NCI-H524 treated with DMSO at 0.1 percent for 48 hours (cell line): ENCODE data around the gene KCP.

ENCODE experiments used
- DNase-seq: peaks from one replicate; lab custom pipeline; 2025; lab: John Stamatoyannopoulos, UW

Gene KCP

DNA sequence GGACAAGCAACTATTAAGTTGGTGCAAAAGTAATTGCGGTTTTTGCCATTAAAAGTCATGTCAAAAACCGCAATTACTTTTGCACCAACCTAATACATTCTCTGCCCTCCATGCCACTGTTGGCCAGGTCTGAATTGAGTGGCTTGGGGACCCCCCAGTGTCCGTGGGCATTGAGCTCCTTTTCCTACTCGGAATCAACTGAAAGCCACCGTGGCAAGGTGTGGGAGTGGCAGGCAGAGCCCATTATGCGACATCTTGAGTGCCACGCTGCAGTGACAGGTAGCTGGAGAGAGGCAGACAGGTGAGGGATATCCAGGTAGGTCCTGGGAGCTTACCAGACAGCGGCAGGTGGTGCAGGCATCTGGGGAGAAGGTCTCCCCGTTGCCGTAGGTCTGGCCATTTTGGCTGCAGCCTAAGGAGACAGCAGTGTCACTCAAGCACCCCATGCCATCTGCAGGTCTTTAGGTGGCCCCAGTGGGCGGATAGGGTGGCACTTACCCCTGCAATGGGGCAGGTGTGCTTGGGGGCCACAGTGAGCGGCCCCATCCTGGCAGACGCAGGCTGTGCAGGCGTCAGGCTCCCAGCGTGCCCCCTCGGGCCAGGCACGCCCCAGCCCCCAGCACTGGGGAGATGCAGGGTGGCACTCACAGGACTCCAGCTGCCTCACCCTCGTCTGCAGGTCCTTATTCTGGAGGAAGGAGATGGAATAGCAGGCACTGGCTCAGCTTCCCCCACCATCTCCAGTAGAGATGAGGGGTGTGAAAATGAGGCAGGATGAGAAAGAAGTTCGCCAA, 3.5 kb downstream of the KCP start:
- DNase-seq: no peak

GRCh38 chr7:128906001-128906765, 4.3 kb downstream of the KCP start:
- DNase-seq: no peak

DNA sequence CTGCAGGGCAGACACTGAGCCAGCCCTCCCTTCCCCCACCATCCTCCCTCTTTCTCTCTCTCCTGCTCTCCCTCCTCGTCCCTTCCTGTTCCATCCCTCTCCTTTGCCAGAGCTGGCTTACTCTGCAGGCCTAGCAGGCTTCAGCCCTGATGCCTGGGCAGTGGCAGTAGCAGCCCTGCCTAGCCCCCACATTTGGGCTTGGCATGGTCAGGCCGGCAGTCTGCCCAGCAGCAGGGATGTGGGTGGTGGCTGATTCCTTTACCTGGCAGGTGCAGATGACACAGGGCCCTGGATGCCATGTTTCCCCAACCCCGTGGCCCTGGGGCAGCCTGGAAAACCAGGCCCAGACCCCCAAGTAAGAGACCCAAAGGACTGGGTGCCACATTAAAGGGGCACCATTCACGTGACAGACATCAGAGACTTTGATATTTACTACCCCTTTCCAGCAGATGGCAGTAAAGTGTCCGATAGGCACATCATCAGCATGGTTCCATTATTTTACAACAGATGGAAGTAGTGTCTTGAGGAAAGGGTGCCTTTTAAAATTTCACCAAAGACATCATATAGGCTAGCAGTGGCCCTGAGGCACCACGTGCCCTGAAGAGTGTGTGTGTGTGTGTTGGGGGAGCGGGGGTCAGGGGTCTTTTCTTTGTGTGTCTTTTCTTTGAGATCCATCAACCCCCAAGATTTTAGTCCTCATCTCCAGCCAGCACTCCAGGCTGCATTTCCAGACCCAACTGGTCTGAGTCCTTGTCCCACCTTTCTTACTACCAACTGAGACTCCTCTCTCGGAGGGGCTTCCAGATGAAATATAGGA, 5.9 kb downstream of the KCP start:
- DNase-seq: no peak

DNA sequence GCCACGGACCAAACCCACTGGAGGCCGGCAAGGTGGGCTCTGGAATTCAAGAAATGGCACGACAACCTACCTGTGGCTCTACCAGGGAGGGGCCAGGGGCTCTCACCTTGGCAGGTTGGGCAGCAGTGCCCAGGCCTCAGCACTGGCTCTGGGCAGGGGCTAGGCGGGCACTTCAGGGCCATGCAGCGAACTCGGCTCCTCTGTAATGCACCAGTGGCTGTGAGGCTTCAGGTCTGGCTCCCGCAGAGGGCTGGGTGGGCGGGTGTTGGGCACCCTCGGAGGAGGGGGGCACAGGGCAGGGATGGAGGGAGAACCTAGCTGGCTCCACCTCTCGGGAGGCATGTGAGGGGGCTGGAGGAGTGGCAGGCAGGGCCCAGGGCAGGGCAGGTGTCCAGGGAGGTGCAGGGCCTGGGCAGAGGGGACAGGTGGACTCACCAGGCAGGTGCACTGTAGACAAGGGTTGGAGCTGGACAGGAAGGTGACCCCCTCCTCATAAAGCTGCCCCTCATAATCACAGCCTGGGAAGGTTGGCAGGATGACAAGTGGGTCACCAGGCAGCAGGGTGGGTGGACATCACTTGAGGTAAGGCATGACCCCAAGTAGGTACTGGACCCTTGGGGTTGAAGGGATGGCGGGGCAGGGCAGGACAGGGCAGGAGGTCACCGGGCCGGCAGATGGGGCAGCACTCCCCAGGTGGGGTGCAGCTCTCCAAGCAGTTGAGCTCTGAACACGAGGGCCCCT, 6.7 kb downstream of the KCP start:
- DNase-seq: no peak

GRCh38 chr7:128902761-128903585, 7.5 kb downstream of the KCP start:
- no peak for DNase-seq

DNA sequence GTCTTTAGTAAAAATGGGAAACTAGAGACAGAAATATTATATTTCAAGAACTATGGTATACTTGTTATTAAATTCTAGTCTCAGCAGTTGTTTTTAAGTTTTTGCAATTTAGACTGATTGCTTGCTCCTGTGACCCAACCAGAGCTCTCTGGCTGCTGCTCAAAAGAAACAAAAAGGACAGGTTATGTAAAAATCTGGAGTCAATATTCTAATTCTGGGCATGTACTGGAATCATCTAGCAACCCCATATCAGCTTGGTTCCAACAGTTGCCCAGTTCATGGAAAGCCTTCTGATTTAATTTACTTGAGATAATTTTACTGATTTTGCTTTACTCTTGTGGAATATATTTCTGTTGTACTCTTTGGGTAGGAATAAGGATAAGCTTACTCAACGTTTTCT, 10.3 kb downstream of the KCP start:
- DNase-seq: no peak

DNA sequence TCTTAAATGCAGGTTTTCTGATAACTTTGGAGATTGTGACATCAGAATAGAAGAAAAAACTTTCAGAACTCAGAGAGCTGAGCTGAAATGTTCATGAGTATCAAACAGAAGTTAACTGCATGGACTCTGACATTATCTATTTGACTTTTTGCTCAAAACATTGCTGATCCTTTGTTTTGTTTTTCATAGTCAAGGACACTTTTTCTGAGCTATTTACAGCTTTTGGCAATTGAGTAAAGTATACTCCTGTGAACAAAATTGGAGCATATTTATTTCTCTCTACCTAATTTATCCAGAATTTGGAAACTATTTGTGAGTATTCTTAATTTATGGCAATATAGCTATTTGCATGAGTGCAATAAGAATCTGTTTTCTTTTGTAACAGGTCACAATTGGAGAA, 11.1 kb downstream of the KCP start:
- no peak for DNase-seq

GRCh38 chr7:128895320-128895719, 15.2 kb downstream of the KCP start:
- no peak for DNase-seq

- DNase-seq: no peak
Measured at GRCh38 chr7:128894101-128894440, 16.4 kb downstream of the KCP start.

DNA sequence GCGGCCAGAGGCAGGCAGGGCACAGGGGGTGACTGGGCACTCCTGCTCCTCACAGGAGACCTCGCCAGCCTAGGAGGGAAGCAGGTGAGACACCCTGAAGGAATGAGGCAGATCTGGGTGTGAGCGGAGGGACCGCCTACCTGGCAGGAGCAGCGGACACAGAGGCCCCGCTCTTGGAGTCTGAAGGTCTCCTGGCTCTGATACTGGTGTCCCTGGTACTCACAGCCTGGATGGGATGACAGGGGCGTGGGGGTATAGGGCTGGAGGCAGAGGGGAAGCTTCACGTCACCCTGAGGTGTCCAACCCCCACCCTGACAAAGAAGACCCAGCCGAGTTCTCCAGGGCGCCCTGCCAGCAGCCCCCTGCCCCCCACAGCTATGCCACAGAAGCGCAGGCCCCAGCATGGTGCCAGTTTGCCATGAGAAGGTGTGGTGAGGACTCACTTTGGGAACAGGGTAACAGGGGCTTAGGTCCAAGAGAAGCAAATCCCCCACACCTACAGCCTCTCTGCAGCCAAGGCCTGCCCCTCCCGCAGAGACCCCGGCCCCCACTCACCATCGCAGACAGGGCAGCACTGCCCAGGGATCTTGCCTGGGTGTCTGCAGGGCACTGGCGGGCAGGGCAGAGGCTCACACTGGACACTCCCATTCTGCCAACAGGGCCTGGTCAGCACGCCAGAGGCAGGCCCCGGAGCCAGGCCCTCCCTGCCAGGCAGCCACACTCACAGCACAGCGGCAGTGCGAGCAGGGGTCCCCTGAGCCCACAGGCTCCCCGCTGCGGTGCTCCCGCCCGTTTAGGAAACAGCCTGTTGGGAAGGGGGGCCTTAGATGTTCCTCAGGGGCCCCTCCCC, 17.0 kb downstream of the KCP start:
- no peak for DNase-seq

DNA sequence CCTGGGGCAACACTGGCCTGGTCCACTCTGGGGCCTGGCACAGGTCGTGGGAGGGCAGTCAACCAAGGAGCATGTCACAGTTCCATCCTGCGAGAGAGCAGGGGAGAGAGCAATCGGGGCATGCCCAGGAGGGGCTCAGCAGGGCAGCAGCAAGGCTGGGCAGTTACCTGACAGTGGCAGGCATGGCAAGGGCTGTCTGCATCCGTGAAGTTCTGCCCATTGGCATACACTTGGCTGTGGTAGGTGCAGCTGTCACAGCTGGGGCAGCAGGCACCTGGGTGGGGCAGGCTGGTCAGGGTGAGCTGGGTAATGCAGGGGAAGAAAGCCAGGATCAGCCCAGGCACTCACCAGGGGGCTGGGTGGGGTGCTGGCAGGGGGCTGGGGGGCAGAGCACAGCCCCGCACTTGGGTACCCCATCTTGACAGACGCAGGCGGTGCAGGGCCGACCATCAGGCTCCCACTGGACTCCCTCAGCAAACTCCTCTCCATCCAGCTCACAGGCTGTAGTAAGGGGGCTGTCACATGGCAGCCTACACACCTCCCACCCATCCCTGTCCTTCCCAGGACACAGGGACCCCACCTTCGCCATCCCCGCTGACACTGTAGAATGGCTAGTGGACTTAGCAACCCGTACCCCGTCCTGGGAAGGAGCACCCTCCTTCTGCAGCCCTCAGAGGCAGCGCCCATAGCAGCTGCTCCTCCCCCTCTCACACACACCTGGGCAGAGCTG, 17.8 kb downstream of the KCP start:
- DNase-seq: no peak

DNA sequence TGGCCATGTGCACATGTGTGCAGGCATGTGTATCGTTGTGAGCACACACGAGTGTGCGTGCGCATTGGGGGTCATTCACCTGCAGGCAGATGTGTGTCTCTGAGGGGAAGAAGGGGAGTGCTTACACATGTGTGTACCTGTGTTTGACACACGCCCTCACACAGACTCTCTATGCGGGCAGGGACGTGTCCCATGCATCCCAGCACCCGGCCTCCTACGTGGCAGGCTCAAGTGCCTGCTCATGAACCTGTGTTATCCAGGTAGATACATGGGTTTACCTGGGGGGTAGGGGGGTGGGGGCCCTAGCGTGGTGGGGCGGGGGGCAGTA, 18.6 kb downstream of the KCP start:
- DNase-seq: no peak

DNA sequence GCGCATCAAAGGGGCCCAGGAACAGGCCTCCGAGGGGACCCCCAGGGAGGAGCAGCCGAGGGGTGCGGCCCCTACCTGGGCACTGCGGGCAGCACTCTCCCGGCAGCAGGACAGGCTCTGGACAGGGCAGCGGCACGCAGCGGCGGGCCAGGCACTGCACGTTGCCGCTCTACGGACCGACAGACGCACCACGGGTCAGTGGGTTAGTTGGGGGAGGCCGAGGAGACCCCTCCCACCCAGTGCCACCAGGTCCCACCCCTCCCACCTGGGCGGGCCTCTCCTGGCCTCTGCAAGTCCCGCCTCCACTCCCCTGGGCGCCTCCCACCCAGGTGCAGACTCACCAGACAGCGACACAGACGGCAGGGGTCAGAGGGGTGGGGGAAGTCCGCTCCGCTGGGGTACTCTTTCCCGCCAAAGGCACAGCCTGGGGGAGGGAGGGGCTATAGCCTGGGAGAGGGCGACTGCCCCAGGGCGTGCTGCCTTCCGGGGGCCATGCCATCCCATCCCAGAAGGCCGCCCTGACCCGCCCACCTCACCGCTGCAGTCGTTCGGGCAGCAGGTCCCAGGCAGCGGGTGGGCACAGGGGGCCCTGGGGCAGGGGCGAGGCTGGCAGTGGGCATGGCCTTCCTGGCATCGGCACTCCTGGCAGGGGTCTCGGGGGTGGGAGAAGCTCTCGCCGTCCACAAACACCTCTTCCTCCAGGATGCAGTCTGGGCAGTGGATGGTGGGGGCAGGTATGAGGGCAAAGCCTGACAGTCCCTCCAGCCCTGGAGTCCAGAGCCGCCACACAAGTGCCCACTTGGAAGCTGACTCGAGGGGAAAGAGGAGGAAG, 19.2 kb downstream of the KCP start:
- no peak for DNase-seq

DNA sequence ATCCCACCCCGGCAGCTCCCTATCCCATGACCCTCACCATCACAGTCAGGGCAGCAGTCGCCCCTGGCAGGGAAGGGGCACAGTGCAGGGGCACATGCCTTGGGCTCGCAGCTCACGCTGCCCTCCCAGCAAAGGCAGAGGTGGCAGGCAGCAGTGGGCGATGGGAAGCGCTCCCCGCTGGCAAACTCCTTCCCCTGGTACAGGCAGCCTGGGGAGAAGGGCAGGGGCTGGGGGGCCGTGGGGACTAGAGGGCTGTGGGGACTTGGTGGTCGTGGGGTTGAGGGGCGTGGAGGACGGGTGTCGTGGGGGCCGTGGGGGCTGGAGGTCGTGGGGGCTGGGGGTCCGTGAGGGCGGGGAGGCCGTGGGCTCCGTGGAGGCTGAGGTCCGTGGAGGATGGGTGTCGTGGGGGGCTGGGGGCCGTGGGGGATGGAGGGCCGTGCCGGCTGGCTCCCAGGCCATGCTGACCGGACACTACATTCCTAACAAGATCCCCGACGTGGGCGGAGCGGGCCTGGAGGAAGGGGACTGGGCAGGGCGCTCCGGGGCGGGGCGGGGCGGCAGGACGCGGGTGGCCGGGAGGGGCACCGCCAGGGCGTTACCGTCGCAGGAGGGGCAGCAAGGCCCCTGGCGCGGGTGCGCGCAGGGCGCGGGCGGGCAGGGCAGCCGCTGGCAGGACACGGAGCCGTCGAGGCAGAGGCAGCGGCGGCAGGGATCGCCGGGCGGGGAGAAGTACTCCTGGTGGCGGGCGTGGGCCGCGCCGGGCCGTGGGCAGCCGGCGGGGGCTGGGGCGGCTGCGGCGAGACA, 20.0 kb downstream of the KCP start:
- DNase-seq: no peak

GRCh38 chr7:128889121-128889520, 21.4 kb downstream of the KCP start:
- DNase-seq: no peak

- no peak for DNase-seq
Measured at GRCh38 chr7:128888756-128889095, 21.8 kb downstream of the KCP start.

GRCh38 chr7:128888039-128888755, 22.3 kb downstream of the KCP start:
- DNase-seq: no peak
